Aorta (tissue), 5 donors: Measurements from ENCODE around the gene MFSD11. TPM values are rescaled to one million over a fixed set of nuclear protein-coding genes. Genes with fewer than 3 reads are reported as not detected.
"Not testable (repeated sequence)": the region's sequence is repeated elsewhere in the genome, so short reads cannot be mapped to it uniquely, and the experiment has no call there.

Experiments used
- ATAC-seq: fragments of 200-7000 bp; cut with Tn5 transposase; one replicate; pipeline ENCODE4 v1.9.1; 2022; ENCODE audit warnings: moderate library complexity; ENCODE audit not compliant: low FRiP score
- DNase-seq, 2 donors: peaks; one replicate each; pipeline ENCODE4 v3.0.0-alpha.2; 2020
- H3K27ac ChIP-seq, 2 donors: one replicate each; pipeline ENCODE4 v1.5.1; 2013; ENCODE audit warnings: low read length in 2 of 2, mild to moderate bottlenecking in 2 of 2, moderate library complexity in 2 of 2, control low read depth in 1 of 2, inconsistent platforms in 1 of 2, low read depth in 1 of 2
- H3K27me3 ChIP-seq, 2 donors: one replicate each; pipeline ENCODE4 v1.6.1; 2013; ENCODE audit warnings: control low read depth in 1 of 2, low read length in 1 of 2, mild to moderate bottlenecking in 1 of 2, moderate library complexity in 1 of 2; ENCODE audit not compliant: insufficient read depth in 2 of 2, control insufficient read depth in 1 of 2
- H3K36me3 ChIP-seq, 2 donors: one replicate each; pipeline ENCODE4 v1.6.1; 2013; ENCODE audit warnings: control low read depth in 1 of 2, low read length in 1 of 2, mild to moderate bottlenecking in 1 of 2; ENCODE audit not compliant: insufficient read depth in 2 of 2, control insufficient read depth in 1 of 2
- H3K4me1 ChIP-seq, 2 donors: one replicate each; pipeline ENCODE4 v1.6.1; 2013; ENCODE audit warnings: low read length in 2 of 2, control low read depth in 1 of 2, mild to moderate bottlenecking in 1 of 2, moderate library complexity in 1 of 2; ENCODE audit not compliant: insufficient read depth in 2 of 2, control insufficient read depth in 1 of 2
- H3K4me3 ChIP-seq, 2 donors: one replicate each; pipeline ENCODE4 v1.5.1; 2013; ENCODE audit warnings: low read length in 2 of 2, control low read depth in 1 of 2, mild to moderate bottlenecking in 1 of 2
- H3K9me3 ChIP-seq: one replicate; pipeline ENCODE4 v1.6.1; 2013; ENCODE audit warnings: mild to moderate bottlenecking, low read length; ENCODE audit not compliant: control insufficient read depth
- WGBS, 2 donors: extraction: QIAGEN DNeasy Blood & Tissue Kit; methylation state at CpG; one replicate each; pipeline ENCODE4 v1.1.7; 2013; 5-methylcytosine and 5-hydroxymethylcytosine counted together
- intact Hi-C, 2 donors: fragments of 100-400 bp; cut with DNase I; formaldehyde crosslinking; loops; one replicate each; pipeline versions ENCODE4 v1.14.2 to v1.15.0; 2022
- polyA plus RNA-seq, 2 donors: library from polyadenylated mRNA; stranded (reverse); fragments of 200-250 nt; gene quantifications; one replicate each; pipeline ENCODE4 v1.2.3, GENCODE V29; 2013
- total RNA-seq, 2 donors: library from RNA; stranded (reverse); fragmentation: NEBNext Ultra II Directional; extraction: Animal tissue kit (Norgen Biotek cat#: 25700); gene quantifications; one replicate each; pipeline ENCODE4 v1.2.1, GENCODE V29; 2021
- donor health status: healthy with polysubstance abuse.
- donor health status: Bipolar disorder and iron deficiency.
- donor health status: DM: no; HTN: no; CAD: no.
- donor health status: DM: no; HTN: no; CAD: no.
- donor health status: DM: yes; HTN: yes; CAD: no.

The MFSD11 gene
- total and polyA plus RNA-seq, 4 donors = 6.8 to 38.2 (median 22.2) TPM

GRCh38 chr17:76735586-76736348 is 2.2 kb upstream of the MFSD11 start:
- intact Hi-C loops = no loop called here
- H3K4me3 ChIP-seq = peak overlapping the region; percentile 52 to 86
- 0 to 1% methylated on average over 20 of the region's 20 CpGs for WGBS, 2 donors
- no peaks in the 10 kb centered on the region for H3K9me3 ChIP-seq
- H3K27me3 ChIP-seq = peaks cover 0 to 2% of the 10 kb centered on the region in 2 donors
- peaks cover 0 to 3% of the 10 kb centered on the region in 2 donors for H3K4me1 ChIP-seq
- ATAC-seq = no peak
- H3K36me3 ChIP-seq = peaks cover 3 to 4% of the 10 kb centered on the region in 2 donors
- DNase-seq = no peak
- peak overlapping the region in 1 of 2 donors; percentile 84 for H3K27ac ChIP-seq

GRCh38 chr17:76736349-76737081 is 1.4 kb upstream of the MFSD11 start:
- Histone ChIP-seq H3K27me3 (peaks cover 0 to 2% of the 10 kb centered on the region in 2 donors), H3K9me3 (no peaks in the 10 kb centered on the region), H3K4me3 (peak overlapping the region; percentile 52 to 86), H3K27ac (peak overlapping the region; percentile 78 to 89), H3K4me1 (peaks cover 0 to 3% of the 10 kb centered on the region in 2 donors), H3K36me3 (peaks cover 3 to 4% of the 10 kb centered on the region in 2 donors)
- peak; percentile 78 for ATAC-seq
- intact Hi-C loops = no loop called here
- 0 to 1% methylated on average over 46 to 117 of the region's 117 CpGs for WGBS, 2 donors
- DNase-seq = peak; percentile 85 to 93

- Histone ChIP-seq H3K4me1 (peaks cover 0 to 3% of the 10 kb centered on the region in 2 donors), H3K27me3 (peaks cover 0 to 2% of the 10 kb centered on the region in 2 donors), H3K36me3 (peaks cover 3 to 4% of the 10 kb centered on the region in 2 donors), H3K4me3 (peak within 1 kb of the TSS; percentile 52 to 87), H3K27ac (peak within 1 kb of the TSS; percentile 78 to 99), H3K9me3 (no peaks in the 10 kb centered on the region)
- peak; percentile 97 for ATAC-seq
- WGBS, 2 donors = 0% methylated on average over 39 to 60 of the region's 60 CpGs
- DNase-seq = peak; percentile 98 to 99
- intact Hi-C loops = no loop called here
These were observed 740 bp upstream of the MFSD11 start, which contains the start of gene SRSF2 for GRCh38 chr17:76737082-76737675. TSS of gene SRSF2 (minus strand) at chr17:76737331. CDS start at chr17:76737160, 171 bp downstream.

- intact Hi-C loops = no loop called here
- Histone ChIP-seq H3K27me3 (peaks cover 0 to 2% of the 10 kb centered on the region in 2 donors), H3K4me3 (peak overlapping the region; percentile 45 to 66), H3K27ac (peak overlapping the region in 1 of 2 donors; percentile 72), H3K4me1 (peaks cover 0 to 2% of the 10 kb centered on the region in 2 donors), H3K9me3 (no peaks in the 10 kb centered on the region), H3K36me3 (peaks cover 2 to 4% of the 10 kb centered on the region in 2 donors)
- no peak for DNase-seq
- ATAC-seq = no peak
- 0 to 1% methylated on average over 7 of the region's 7 CpGs for WGBS, 2 donors
These were observed 540 bp downstream of the MFSD11 start for GRCh38 chr17:76738468-76738850.

GRCh38 chr17:76739568-76740115 is 1.7 kb downstream of the MFSD11 start:
- ATAC-seq, intact Hi-C loops: not testable (repeated sequence)
- WGBS, 2 donors = 63 to 67% methylated on average over 17 of the region's 17 CpGs

GRCh38 chr17:76740329-76741118 is 2.6 kb downstream of the MFSD11 start:
- DNase-seq (no peak), ATAC-seq (no peak)
- H3K4me1 ChIP-seq = no peaks in the 10 kb centered on the region
- H3K36me3 ChIP-seq = peaks cover 4 to 8% of the 10 kb centered on the region in 2 donors
- H3K27ac ChIP-seq = no peak overlapping the region
- H3K9me3 ChIP-seq = no peaks in the 10 kb centered on the region
- 23% methylated on average over 5 of the region's 5 CpGs for WGBS, 2 donors
- peaks cover 0 to 2% of the 10 kb centered on the region in 2 donors for H3K27me3 ChIP-seq
- intact Hi-C loops = no loop called here
- no peak overlapping the region for H3K4me3 ChIP-seq

More at GRCh38 chr17:76739568-76740115, 1.7 kb downstream of the MFSD11 start:
- H3K9me3 ChIP-seq, H3K27ac ChIP-seq, H3K4me3 ChIP-seq, H3K4me1 ChIP-seq, H3K36me3 ChIP-seq, DNase-seq, H3K27me3 ChIP-seq: not testable (repeated sequence)

GRCh38 chr17:76742958-76743357 is 5.0 kb downstream of the MFSD11 start:
- DNase-seq (no peak), ATAC-seq (no peak)
- Histone ChIP-seq H3K4me1 (no peaks in the 10 kb centered on the region), H3K27ac (no peak overlapping the region), H3K27me3 (no peaks in the 10 kb centered on the region), H3K9me3 (no peaks in the 10 kb centered on the region), H3K36me3 (peaks cover 4 to 8% of the 10 kb centered on the region in 2 donors), H3K4me3 (no peak overlapping the region)
- intact Hi-C loops = no loop called here

- Histone ChIP-seq H3K27me3 (no peaks in the 10 kb centered on the region), H3K36me3 (peaks cover 4 to 8% of the 10 kb centered on the region in 2 donors), H3K4me3 (no peak overlapping the region), H3K4me1 (no peaks in the 10 kb centered on the region), H3K9me3 (no peaks in the 10 kb centered on the region), H3K27ac (no peak overlapping the region)
- 72 to 97% methylated on average over 2 of the region's 2 CpGs for WGBS, 2 donors
- no peak for ATAC-seq
- DNase-seq = no peak
- intact Hi-C loops = no loop called here
These were observed 6.8 kb downstream of the MFSD11 start for GRCh38 chr17:76744747-76745146.
